H9 (cell line): ENCODE data around the gene FBXO10. TPM values are rescaled to one million over a fixed set of nuclear protein-coding genes. Genes with fewer than 3 reads are reported as not detected.

Experiments
- DNase-seq: peaks from one replicate; pipeline ENCODE4 v3.0.0-alpha.2; 2017
- H2AFZ ChIP-seq: one replicate; pipeline ENCODE4 v1.6.1; 2013; ENCODE audit warnings: mild to moderate bottlenecking, low read length, control low read depth, moderate library complexity
- H2AK5ac ChIP-seq: 2 replicates; pipeline ENCODE4 v1.6.1; 2013; ENCODE audit warnings: low read length, control low read depth, mixed read lengths; ENCODE audit not compliant: insufficient read length
- H2BK120ac ChIP-seq: one replicate; pipeline ENCODE4 v1.6.1; 2013; ENCODE audit warnings: low read depth, mild to moderate bottlenecking, low read length, control low read depth, inconsistent platforms; ENCODE audit not compliant: poor library complexity, severe bottlenecking
- H2BK12ac ChIP-seq: 2 replicates; pipeline ENCODE4 v1.6.1; 2013; ENCODE audit warnings: low read length, control low read depth, mixed read lengths, low read depth; ENCODE audit not compliant: insufficient read length
- H2BK15ac ChIP-seq: 2 replicates; pipeline ENCODE4 v1.6.1; 2013; ENCODE audit warnings: low read depth, low read length, control low read depth
- H2BK20ac ChIP-seq: one replicate; pipeline ENCODE4 v1.6.1; 2013; ENCODE audit warnings: low read depth, mild to moderate bottlenecking, low read length, control low read depth, inconsistent platforms; ENCODE audit not compliant: poor library complexity, severe bottlenecking
- H2BK5ac ChIP-seq: 2 replicates; pipeline ENCODE4 v1.6.1; 2013; ENCODE audit warnings: low read length, control low read depth, mixed read lengths; ENCODE audit not compliant: insufficient read length
- H3K14ac ChIP-seq: 2 replicates; pipeline ENCODE4 v1.6.1; 2013; ENCODE audit warnings: low read length, control low read depth; ENCODE audit not compliant: insufficient read depth
- H3K18ac ChIP-seq: 2 replicates; pipeline ENCODE4 v1.6.1; 2013; ENCODE audit warnings: low read depth, mild to moderate bottlenecking, mixed read lengths, low read length, control low read depth; ENCODE audit not compliant: insufficient read length
- H3K23ac ChIP-seq: 2 replicates; pipeline ENCODE4 v1.6.1; 2013; ENCODE audit warnings: low read length, control low read depth, mixed read lengths, low read depth; ENCODE audit not compliant: insufficient read length
- H3K23me2 ChIP-seq: 2 replicates; pipeline ENCODE4 v1.6.1; 2013; ENCODE audit warnings: low read depth, mild to moderate bottlenecking, mixed read lengths, low read length, control low read depth; ENCODE audit not compliant: insufficient read length, poor library complexity, severe bottlenecking
- H3K27ac ChIP-seq: 2 replicates; pipeline ENCODE4 v1.5.1; 2013; ENCODE audit warnings: low read length, control low read depth, mixed read lengths, low read depth; ENCODE audit not compliant: insufficient read length
- H3K27me3 ChIP-seq: 2 replicates; pipeline ENCODE4 v1.6.1; 2013; ENCODE audit warnings: low read length, control low read depth, inconsistent platforms; ENCODE audit not compliant: insufficient read depth
- H3K4ac ChIP-seq: 2 replicates; pipeline ENCODE4 v1.6.1; 2013; ENCODE audit warnings: low read depth, mild to moderate bottlenecking, control low read depth, inconsistent platforms, low read length, moderate library complexity
- H3K4me1 ChIP-seq: 2 replicates; pipeline ENCODE4 v1.6.1; 2013; ENCODE audit warnings: low read length, control low read depth, inconsistent platforms; ENCODE audit not compliant: insufficient read depth
- H3K4me2 ChIP-seq: 2 replicates; pipeline ENCODE4 v1.6.1; 2013; ENCODE audit warnings: low read length, control low read depth, mixed read lengths; ENCODE audit not compliant: insufficient read length, insufficient read depth
- H3K56ac ChIP-seq: 2 replicates; pipeline ENCODE4 v1.6.1; 2013; ENCODE audit warnings: low read depth, mild to moderate bottlenecking, mixed read lengths, low read length, control low read depth; ENCODE audit not compliant: insufficient read length
- H3K79me1 ChIP-seq: 2 replicates; pipeline ENCODE4 v1.6.1; 2013; ENCODE audit warnings: low read depth, mild to moderate bottlenecking, moderate library complexity, low read length, control low read depth, inconsistent platforms; ENCODE audit not compliant: insufficient read depth, poor library complexity, severe bottlenecking
- H3K79me2 ChIP-seq: 2 replicates; pipeline ENCODE4 v1.6.1; 2013; ENCODE audit warnings: low read length, control low read depth, inconsistent platforms; ENCODE audit not compliant: insufficient read depth
- H3K9ac ChIP-seq: 2 replicates; pipeline ENCODE4 v1.6.1; 2013; ENCODE audit warnings: low read length, control low read depth, mixed read lengths; ENCODE audit not compliant: insufficient read length; ENCODE audit errors: extremely low read depth
- H3K9me3 ChIP-seq: one replicate; pipeline ENCODE4 v1.6.1; 2013; ENCODE audit warnings: low read depth, low read length, inconsistent platforms; ENCODE audit not compliant: control insufficient read depth
- H3T11ph ChIP-seq: one replicate; pipeline ENCODE4 v1.6.1; 2013; ENCODE audit warnings: mild to moderate bottlenecking, low read length, control low read depth, inconsistent platforms
- H4K20me1 ChIP-seq: one replicate; pipeline ENCODE4 v1.6.1; 2013; ENCODE audit not compliant: control insufficient read depth, insufficient read length, insufficient read depth
- H4K5ac ChIP-seq: 2 replicates; pipeline ENCODE4 v1.6.1; 2013; ENCODE audit warnings: low read depth, mild to moderate bottlenecking, mixed read lengths, low read length, control low read depth; ENCODE audit not compliant: insufficient read length
- H4K8ac ChIP-seq: replicated peaks from 2 replicates; pipeline ENCODE4 v1.6.1; 2013; ENCODE audit warnings: low read length, control low read depth, mixed read lengths, low read depth; ENCODE audit not compliant: insufficient read length
- H4K91ac ChIP-seq: 2 replicates; pipeline ENCODE4 v1.6.1; 2013; ENCODE audit warnings: low read depth, mild to moderate bottlenecking, moderate library complexity, mixed read lengths, low read length, control low read depth; ENCODE audit not compliant: insufficient read length
- H3K27ac Mint-ChIP-seq, 3 experiments: 2 replicates in 2 of 3; 3 replicates in 1 of 3; pipeline ENCODE4 v1.8.0; 2020 to 2021; ENCODE audit warnings: mixed read lengths in 3 of 3, mild to moderate bottlenecking in 1 of 3, moderate library complexity in 1 of 3
- H3K27me3 Mint-ChIP-seq: 2 replicates; pipeline ENCODE4 v1.8.0; 2021; ENCODE audit warnings: low read depth, mild to moderate bottlenecking, moderate library complexity, mixed read lengths
- H3K36me3 Mint-ChIP-seq, 3 experiments: 2 replicates in 2 of 3; 3 replicates in 1 of 3; pipeline ENCODE4 v1.8.0; 2020 to 2021; ENCODE audit warnings: low read depth in 3 of 3, mixed read lengths in 3 of 3; ENCODE audit not compliant: insufficient read depth in 1 of 3
- H3K4me1 Mint-ChIP-seq, 2 experiments: 2 replicates each; pipeline ENCODE4 v1.8.0; 2020; ENCODE audit warnings: mixed read lengths in 2 of 2
- H3K4me3 Mint-ChIP-seq, 2 experiments: 2 replicates in 1 of 2; 3 replicates in 1 of 2; pipeline ENCODE4 v1.8.0; 2020 to 2021; ENCODE audit warnings: mild to moderate bottlenecking in 2 of 2, mixed read lengths in 2 of 2, moderate library complexity in 1 of 2
- H3K9me3 Mint-ChIP-seq, 2 experiments: 2 replicates in 1 of 2; 3 replicates in 1 of 2; pipeline ENCODE4 v1.8.0; 2020; ENCODE audit warnings: mild to moderate bottlenecking in 2 of 2, mixed read lengths in 2 of 2, moderate library complexity in 1 of 2
- CTCF ChIP-seq: fragments of 200-600 bp; sonication (generic); conservative IDR thresholded peaks from 3 replicates; pipeline ENCODE4 v1.8.0; 2021; ENCODE audit warnings: antibody characterized with exemption, mild to moderate bottlenecking
- WGBS: extraction: QIAGEN DNeasy Blood & Tissue Kit; methylation state at CpG from one replicate; pipeline ENCODE4 v1.1.7; 2013; ENCODE audit warnings: missing lambda C conversion rate, low lambda C conversion rate, mixed read lengths; ENCODE audit not compliant: insufficient read length; ENCODE audit errors: extremely low coverage; 5-methylcytosine and 5-hydroxymethylcytosine counted together
- total RNA-seq: library from RNA; stranded (reverse); gene quantifications from 2 replicates; pipeline ENCODE4 v1.2.1, GENCODE V29; 2021

Gene FBXO10
- total RNA-seq, 1 experiment from 2014 or later, result 16.8 TPM

GRCh38 chr9:37609735-37610397 is 33.7 kb upstream of the FBXO10 start:
- H3K4me1 ChIP-seq, result no peaks in the 10 kb centered on the region
- no peak overlapping the region for H2BK12ac ChIP-seq
- no peak overlapping the region for H3K23ac ChIP-seq
- H3K27ac Mint-ChIP-seq, result no peak overlapping the region; a peak in 1 of 7 replicates
- 0 out of 2 replicates have a peak, but pooled peaks cover 3% of the 10 kb centered on the region for H3K27me3 ChIP-seq
- H3K79me1 ChIP-seq, result no peaks in the 10 kb centered on the region
- no peak overlapping the region for H3K18ac ChIP-seq
- no peaks in the 10 kb centered on the region for H3K4me1 Mint-ChIP-seq
- H3K4me3 Mint-ChIP-seq, result no peak overlapping the region
- no peak overlapping the region for H2AK5ac ChIP-seq
- H3T11ph ChIP-seq, result no peak overlapping the region
- no peak overlapping the region for H4K91ac ChIP-seq
- no peak overlapping the region for H3K14ac ChIP-seq
- peaks cover 29% of the 10 kb centered on the region for H3K27me3 Mint-ChIP-seq
- H4K5ac ChIP-seq, result no peak overlapping the region
- H3K9me3 Mint-ChIP-seq, result no peaks in the 10 kb centered on the region
- no peak overlapping the region for H2BK5ac ChIP-seq
- no peak overlapping the region for H2BK20ac ChIP-seq
- no peaks in the 10 kb centered on the region for H3K9me3 ChIP-seq
- no peaks in the 10 kb centered on the region for H3K36me3 Mint-ChIP-seq
- WGBS, result no CpG with 5 or more reads among the region's 6 CpGs
- H2BK120ac ChIP-seq, result no peak overlapping the region
- no peak overlapping the region for H3K4ac ChIP-seq
- no peak overlapping the region for H4K8ac ChIP-seq
- H3K9ac ChIP-seq, result no peak overlapping the region
- no peak overlapping the region for H3K56ac ChIP-seq
- no peak overlapping the region for H2AFZ ChIP-seq
- no peaks in the 10 kb centered on the region for H3K23me2 ChIP-seq
- H2BK15ac ChIP-seq, result no peak overlapping the region
- H3K79me2 ChIP-seq, result no peaks in the 10 kb centered on the region
- DNase-seq, result no peak
- H3K4me2 ChIP-seq, result no peak overlapping the region
- no peak overlapping the region for H3K27ac ChIP-seq
- TF ChIP-seq CTCF, result no peak
- H4K20me1 ChIP-seq, result no peaks in the 10 kb centered on the region
